ENCODE measurements around the gene NLRC5. TPM values are rescaled to one million over a fixed set of nuclear protein-coding genes. Genes with fewer than 3 reads are reported as not detected.
"Not testable (repeated sequence)": the region's sequence is repeated elsewhere in the genome, so short reads cannot be mapped to it uniquely, and the experiment has no call there.

NLRC5 gene
- total RNA-seq, 1 donor from 2014 or later = 0.26 TPM

DNA sequence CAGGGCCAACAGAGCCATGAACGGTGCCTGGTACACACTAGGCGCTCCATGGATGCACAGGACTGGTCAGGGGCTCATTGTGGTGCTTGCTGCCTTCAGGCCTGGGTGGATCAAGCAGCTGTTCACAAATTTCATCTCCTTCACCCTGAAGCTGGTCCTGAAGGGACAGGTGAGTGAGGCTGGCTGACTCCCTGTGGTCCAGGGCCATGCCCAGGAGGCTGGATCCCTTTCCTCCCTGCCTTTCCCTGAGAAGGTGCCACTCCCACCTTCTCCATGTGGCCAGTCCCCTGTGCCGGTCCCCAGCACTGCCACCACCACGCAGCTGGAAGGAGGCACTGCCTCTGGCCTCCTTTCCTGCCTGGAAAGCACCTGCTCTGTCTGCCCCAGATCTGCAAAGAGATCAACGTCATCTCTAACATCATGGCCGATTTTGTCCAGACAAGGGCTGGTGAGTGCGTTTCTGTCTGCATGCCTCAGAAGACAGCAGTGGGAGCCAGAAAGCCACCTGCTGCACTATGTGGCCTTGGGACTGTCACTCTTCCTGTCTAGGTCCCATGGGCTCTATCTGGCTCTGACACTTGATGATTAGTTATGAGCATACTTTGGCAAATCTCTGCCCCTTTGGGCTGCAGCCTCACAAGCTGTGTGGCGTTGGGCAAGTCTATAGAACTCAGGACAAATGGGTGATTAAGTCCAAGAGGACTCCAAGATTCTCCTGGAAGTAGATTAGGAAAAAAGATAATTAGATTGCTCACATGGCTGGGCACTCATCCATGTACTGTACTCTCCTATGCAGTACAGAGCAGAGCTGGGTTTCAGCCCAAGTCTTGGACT is 18.2 kb upstream of the NLRC5 start:
- no peak for DNase-seq (ENCODE audit: low read depth, low spot score)
- Mint-ChIP-seq H3K9me3 (no peaks in the 10 kb centered on the region), H3K27me3 (ENCODE audit: low read depth) (peaks cover 7% of the 10 kb centered on the region), H3K4me1 (no peaks in the 10 kb centered on the region), H3K27ac (ENCODE audit: unreplicated experiment) (no peak overlapping the region), H3K4me3 (no peak overlapping the region), H3K36me3 (ENCODE audit: low read depth) (no peaks in the 10 kb centered on the region)
- TF ChIP-seq CTCF (conservative IDR thresholded peaks at IDR 0.05) = no peak

GRCh38 chr16:56971768-56972043 is 17.7 kb upstream of the NLRC5 start:
- peaks cover 8% of the 10 kb centered on the region for H3K27me3 Mint-ChIP-seq (ENCODE audit: low read depth)
- no peak for TF ChIP-seq CTCF (conservative IDR thresholded peaks at IDR 0.05)
- H3K27ac Mint-ChIP-seq (ENCODE audit: unreplicated experiment) = no peak overlapping the region
- H3K36me3 Mint-ChIP-seq (ENCODE audit: low read depth) = no peaks in the 10 kb centered on the region
- H3K9me3 Mint-ChIP-seq = no peaks in the 10 kb centered on the region
- no peaks in the 10 kb centered on the region for H3K4me1 Mint-ChIP-seq
- no peak for DNase-seq (ENCODE audit: low read depth, low spot score)
- no peak overlapping the region for H3K4me3 Mint-ChIP-seq

DNA sequence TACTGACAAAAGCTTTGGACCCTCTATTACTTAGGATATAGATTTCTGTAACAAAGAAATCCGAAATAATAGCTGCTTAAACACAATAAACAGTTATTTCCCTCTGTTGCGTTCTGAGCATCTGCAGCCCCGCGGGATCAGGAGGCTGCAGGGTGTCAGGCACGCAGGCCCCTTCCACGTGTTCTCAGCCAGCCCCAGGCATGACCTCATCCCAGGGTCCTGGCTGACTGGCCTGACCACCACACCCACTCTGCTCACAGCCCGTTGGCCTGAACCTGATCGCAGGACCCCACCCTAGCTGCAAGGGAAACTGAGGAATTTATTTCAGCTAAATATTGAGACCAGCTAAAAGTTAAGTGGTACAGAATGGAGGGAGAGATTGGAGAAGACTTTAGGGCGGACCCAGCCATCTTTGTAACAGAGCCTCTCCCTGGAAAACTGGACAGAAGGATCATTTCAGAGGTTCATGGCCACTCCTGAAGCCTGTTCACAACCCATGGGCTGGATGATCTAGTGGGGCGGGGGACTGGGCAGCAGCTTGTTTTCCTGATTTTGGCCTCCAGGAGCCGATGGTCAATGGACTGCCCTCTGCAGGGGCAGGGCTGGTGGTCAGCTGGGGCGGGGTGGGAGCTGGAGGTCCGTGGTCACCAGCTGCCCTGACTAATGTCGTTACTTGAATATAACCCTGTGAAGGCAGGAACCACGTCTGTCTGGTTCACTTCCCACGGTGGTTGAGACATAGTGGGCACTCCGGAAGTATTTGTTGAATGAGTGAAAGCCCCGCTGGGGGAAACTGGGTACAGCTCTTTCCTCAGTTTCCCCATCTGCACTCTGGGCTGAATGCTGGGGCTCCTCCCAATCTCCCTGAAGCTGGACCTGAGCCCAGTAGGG is 16.7 kb upstream of the NLRC5 start:
- DNase-seq (ENCODE audit: low read depth, low spot score) = no peak
- H3K4me1 Mint-ChIP-seq = no peaks in the 10 kb centered on the region
- peaks cover 8% of the 10 kb centered on the region for H3K27me3 Mint-ChIP-seq (ENCODE audit: low read depth)
- no peak for TF ChIP-seq CTCF (conservative IDR thresholded peaks at IDR 0.05)
- H3K27ac Mint-ChIP-seq (ENCODE audit: unreplicated experiment) = peak overlapping the region; percentile 15
- no peaks in the 10 kb centered on the region for H3K9me3 Mint-ChIP-seq
- H3K36me3 Mint-ChIP-seq (ENCODE audit: low read depth) = no peaks in the 10 kb centered on the region
- no peak overlapping the region for H3K4me3 Mint-ChIP-seq

DNA sequence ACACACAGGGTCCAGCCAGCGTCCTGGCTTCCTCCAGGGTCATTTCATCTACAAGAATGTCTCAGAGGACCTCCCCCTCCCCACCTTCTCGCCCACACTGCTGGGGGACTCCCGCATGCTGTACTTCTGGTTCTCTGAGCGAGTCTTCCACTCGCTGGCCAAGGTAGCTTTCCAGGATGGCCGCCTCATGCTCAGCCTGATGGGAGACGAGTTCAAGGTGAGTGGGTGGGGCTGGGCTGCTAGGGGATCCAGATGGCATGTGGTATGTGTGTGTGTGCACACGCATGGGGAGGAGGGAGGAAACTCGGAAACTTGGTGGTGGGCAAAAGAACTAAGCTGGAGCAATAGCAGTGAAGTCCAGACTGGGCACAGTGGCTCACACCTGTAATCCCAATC is 16.1 kb upstream of the NLRC5 start:
- Mint-ChIP-seq H3K27ac (ENCODE audit: unreplicated experiment) (no peak overlapping the region), H3K36me3 (ENCODE audit: low read depth) (no peaks in the 10 kb centered on the region), H3K4me1 (no peaks in the 10 kb centered on the region), H3K27me3 (ENCODE audit: low read depth) (peaks cover 8% of the 10 kb centered on the region), H3K9me3 (no peaks in the 10 kb centered on the region), H3K4me3 (no peak overlapping the region)
- no peak for DNase-seq (ENCODE audit: low read depth, low spot score)
- TF ChIP-seq CTCF (conservative IDR thresholded peaks at IDR 0.05) = no peak

GRCh38 chr16:56973899-56974298 is 15.5 kb upstream of the NLRC5 start:
- H3K4me1 Mint-ChIP-seq; H3K36me3 Mint-ChIP-seq (ENCODE audit: low read depth); H3K4me3 Mint-ChIP-seq; H3K27me3 Mint-ChIP-seq (ENCODE audit: low read depth); DNase-seq (ENCODE audit: low read depth, low spot score); H3K9me3 Mint-ChIP-seq: not testable (repeated sequence)
- H3K27ac Mint-ChIP-seq (ENCODE audit: unreplicated experiment) = peak overlapping the region; percentile 39

All from neural crest cell (in vitro differentiated cells).